GM19043 (cell line): ENCODE results near the gene TM2D1.
"Not testable (repeated sequence)": the region's sequence is repeated elsewhere in the genome, so short reads cannot be mapped to it uniquely, and the experiment has no call there.

Source experiments
- ATAC-seq: cut with Tn5 transposase; IDR thresholded peaks from one replicate; pipeline ENCODE4 v1.9.1; 2021; ENCODE audit warnings: low read depth; ENCODE audit not compliant: unreplicated experiment

The TM2D1 gene

DNA sequence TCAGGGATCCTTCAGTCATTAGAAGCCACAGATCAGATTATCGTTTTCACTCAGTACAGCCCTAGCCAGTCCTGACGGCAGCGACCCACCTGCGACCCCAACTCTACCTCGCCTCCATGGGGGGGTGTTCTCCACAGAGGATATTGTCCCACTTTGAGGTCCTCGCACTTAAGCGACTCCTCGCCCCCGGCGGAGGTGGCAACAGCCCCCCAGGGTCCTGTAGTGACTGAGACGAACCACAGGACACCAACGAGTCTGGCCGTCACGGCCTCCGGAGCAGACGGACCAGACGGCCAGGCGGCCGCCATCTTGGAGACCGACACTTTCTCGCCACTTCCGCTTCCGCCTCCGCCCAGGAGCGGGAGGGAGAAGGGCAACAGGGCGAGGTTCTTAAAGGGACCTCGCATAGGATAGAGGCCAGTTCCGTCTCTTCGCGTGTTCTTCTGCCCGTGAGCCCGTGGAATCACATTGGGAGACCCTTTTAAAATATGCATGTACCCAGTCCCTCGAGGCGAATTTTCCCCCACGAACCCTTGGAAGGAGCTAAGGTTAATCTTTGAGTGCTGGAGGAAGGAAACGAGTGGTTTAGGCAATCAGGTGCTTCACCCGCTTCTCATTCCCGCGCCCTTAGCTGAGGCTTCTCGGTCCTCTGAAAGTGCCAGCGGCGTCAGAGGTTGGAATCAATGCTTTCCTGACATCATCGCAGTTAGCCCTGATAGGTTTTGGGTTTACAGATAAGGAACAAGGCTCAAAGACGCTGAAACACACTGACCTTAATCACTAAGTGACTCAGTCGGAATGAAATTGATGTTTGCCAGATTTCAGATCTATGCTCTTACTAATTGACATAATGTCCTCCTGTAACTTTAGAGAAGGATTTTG, at the start of gene TM2D1:
Gene TM2D1 (minus strand): TSS at position 329 of the 882 bp plus-strand sequence. CDS start 21 bp downstream, at position 308.
- peak; percentile 100 for ATAC-seq

GRCh38 chr1:61770131-61770530, 45.2 kb upstream of the TM2D1 start:
- ATAC-seq = no peak

DNA sequence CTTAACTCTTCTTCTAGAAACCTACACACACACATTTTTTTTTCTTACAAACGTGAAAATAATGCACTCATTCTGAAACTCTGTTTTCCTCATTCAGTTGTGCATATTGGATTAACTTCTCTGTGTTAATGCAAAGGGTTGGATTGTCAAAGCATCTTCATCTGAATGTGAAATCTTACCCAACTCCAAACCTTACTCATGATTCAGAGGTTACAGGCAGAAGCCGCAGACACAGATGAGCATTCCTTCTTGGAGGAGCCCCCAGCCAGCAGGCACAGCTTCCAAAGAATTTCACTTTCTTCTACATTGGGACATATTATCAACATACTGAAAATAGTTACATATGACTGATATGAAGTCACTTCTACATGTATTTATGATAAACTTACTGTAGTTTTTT, 33.0 kb upstream of the TM2D1 start:
- no peak for ATAC-seq

GRCh38 chr1:61756773-61757172, 31.8 kb upstream of the TM2D1 start:
- no peak for ATAC-seq

GRCh38 chr1:61754545-61754944, 29.6 kb upstream of the TM2D1 start:
- no peak for ATAC-seq

GRCh38 chr1:61753998-61754508, 29.1 kb upstream of the TM2D1 start:
- ATAC-seq = no peak

DNA sequence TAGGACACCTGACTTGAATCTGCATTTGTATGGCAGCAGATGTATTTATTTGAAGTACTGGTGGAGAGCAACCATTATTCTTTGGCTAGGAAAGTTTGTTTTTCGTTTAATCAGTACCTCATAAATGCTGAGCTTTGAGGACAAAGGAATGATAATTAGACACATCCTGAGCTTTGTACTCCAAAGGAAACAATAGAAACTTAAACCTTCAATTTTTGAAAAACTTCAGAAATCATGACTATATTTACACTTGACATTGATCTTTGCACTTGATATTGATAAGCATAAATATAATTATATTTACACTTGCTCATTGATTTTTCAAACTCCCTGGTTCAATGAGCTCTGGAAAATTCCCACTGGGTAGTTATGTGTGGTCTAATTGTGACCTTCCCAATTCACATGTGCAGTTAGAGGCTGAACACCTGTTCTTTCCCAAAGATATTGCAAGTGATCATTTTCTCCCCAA, 28.0 kb upstream of the TM2D1 start:
- no peak for ATAC-seq

DNA sequence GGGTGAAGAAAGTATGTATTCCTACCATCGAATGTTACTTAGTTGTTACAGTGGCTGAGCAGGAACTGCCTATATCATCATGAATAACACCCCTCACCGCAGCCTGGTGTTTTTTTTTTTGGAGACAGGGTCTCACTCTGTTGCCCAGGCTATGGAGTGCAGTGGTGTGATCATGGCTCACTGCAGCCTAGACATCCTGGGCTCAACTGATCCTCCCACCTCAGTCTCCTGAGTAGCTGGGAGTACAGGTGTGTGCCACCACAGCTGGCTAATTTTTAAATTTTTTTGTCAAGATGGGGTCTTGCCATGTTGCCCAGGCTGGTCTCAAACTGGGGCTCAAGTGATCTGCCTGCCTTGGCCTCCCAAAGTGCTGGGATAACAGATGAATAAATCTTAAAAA, 24.6 kb upstream of the TM2D1 start:
- ATAC-seq = no peak

- no peak for ATAC-seq
These were observed 23.6 kb upstream of the TM2D1 start for GRCh38 chr1:61748566-61748965.

DNA sequence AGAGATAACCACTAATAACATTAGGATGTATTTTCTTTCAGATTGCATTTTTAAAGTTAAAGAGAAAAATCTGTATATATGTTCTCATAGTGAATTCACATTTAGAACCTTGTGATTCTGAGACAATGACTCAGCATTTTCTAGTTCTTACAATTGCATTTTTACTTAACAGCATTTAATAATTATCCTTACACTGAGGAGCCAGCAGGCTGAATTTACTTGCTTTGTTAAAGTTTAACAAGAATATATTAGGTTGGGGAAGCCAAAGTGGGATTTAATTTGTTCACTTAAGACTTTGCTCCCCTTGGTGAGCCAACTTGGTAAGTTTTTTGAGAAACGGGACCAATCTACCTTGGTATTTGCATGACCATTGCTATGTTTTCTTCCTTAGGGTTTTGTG, 21.9 kb upstream of the TM2D1 start:
- no peak for ATAC-seq

- ATAC-seq = no peak
These were observed 19.0 kb upstream of the TM2D1 start for GRCh38 chr1:61743716-61744580.

- no peak for ATAC-seq
These were observed 18.4 kb upstream of the TM2D1 start for GRCh38 chr1:61743431-61743705.

DNA sequence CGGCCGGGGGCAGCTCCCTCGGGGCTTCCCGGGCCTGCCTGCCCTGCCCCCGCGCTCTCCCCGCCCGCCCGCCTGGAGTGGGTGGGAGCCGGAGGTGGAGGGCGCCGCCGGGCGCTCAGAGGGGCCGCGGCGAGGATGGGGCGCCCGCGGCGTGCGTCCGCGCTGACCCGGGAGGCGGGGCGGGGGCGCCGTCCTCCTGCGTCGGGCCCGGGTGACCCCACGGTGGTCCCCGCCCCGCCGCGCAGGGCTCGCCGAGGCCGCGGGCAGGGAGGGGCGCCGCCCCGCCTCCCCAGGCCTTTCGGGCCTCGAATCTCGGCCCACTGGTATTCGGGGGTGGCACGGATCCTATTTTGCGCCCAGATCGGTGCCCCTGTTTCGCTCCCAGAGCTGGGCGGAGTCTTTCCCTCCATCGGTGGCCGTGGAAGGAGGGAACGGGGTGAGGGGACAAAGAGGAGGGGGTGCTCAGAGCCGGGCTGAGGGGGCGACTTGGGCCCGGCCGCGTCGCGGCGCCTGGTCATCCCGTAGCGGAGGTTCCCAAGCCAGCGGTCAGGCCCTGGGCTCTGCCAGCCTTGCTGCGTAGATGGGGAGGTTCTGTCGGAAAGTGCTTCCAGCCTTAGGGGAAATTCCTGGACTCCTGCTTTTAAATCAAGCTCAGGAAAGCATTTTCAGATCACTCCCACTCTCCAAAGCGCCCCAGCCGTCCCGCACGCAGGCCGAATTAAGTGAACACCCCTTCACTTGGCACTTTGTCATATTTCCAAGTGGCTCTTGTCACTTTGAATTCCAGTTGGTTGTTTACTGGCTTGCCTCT, 17.9 kb upstream of the TM2D1 start:
- ATAC-seq = peak; percentile 45

DNA sequence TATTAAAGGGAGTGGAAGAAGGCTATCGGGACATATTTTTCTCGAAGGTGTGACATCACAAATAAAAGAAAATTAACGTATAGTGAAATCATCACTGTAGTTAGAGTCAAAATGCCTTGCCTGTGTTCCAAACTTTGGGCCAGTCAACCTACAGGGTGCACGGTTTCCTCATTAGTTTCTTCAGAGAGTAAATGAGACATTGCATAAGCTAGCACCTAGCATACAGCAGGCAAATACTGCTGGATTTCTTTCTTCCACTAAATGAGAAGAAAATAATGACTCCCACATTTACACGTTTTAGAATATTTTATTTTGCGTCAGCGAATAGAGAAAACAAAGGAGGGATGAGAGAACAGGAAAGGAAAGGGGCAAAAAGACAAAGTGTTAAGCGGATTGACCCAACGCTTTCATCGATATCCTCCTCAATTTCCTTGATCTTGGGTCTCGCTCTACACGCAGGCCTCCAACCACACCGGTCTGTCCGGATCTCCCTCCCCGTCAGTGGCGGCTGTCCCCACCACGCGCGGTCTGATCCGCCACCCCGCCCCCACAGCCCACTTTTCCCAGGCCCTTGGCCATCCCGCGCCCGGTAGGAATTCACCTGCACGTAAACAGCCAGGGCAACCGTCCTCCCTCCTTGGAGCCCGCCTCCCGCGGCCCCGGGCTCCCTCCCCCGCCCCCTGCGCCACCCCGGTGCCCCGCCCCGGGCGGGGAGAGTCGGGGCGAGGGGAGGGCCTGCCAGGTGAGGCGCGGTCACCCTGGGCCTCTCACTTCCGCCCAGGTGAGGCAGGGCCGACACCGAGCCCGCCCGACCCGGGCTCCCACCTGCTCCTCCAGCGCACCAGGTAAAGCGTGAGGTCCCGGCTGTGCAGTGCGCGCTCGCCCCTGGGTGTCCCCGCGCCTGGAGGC, 17.0 kb upstream of the TM2D1 start, which contains the start of gene PATJ:
Gene PATJ (plus strand): TSS at position 770 of the 909 bp plus-strand sequence. CDS start 20,413 bp downstream, outside the sequence.
- peak; percentile 71 for ATAC-seq

- ATAC-seq = no peak
These were observed 16.1 kb upstream of the TM2D1 start for GRCh38 chr1:61740751-61741700.

- no peak for ATAC-seq
These were observed 7.8 kb upstream of the TM2D1 start for GRCh38 chr1:61732726-61733125.

DNA sequence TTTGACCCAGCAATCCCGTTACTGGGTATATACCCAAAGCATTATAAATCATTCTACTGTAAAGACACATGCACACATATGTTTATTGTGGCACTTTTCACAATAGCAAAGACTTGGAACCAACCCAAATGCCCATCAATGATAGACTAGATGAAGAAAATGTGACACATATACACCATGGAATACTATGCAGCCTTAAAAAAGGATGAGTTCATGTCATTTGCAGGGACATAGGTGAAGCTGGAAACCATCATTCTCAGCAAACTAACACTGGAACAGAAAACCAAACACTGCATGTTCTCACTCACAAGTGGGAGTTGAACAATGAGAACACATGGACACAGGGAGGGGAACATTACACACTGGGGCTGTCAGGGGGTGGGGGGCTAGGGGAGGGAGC, 5.7 kb upstream of the TM2D1 start:
- not testable (repeated sequence) for ATAC-seq

DNA sequence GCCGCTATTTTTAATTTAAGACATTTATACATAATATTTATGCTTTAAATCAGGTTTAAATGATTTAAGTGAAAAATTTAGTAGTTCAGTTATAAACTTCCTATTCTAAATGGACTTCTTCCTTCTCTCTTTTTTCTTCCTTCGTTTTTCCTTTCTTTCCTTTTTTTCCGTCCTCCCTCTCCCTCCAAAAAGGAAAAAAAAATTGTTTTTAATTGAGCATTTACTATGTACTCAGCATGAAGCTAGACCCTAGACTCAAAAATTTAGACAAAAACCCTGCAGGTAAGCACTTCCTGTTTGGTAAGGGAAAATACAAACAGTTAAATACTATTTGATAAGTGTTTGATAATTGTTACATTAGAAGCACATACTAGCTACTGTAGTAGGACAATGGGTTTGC, 2.6 kb upstream of the TM2D1 start:
- ATAC-seq = no peak

DNA sequence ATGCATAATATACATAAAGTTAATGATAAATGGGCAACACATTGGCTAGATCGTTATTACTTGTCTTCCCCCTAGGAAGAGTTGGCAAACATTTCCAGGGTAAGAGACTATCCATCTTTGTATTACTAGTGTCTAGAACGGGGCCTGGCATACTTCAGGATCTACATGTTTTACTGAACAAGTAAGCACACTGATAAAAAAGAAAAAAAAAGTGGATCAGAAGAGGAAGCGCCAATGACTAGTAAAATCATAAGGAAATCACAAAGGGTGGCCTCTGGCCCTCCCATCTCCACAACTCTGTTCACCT, 482 bp downstream of the TM2D1 start:
- ATAC-seq = no peak
